UCSD-AML1 (cell line): ENCODE data around the gene TMEM201.
"Not testable (repeated sequence)": the region's sequence is repeated elsewhere in the genome, so short reads cannot be mapped to it uniquely, and the experiment has no call there.

Source experiments
- DNase-seq: peaks from one replicate; lab custom pipeline; 2025; ENCODE audit not compliant: unreplicated experiment; lab: John Stamatoyannopoulos, UW

Gene TMEM201, protein sequence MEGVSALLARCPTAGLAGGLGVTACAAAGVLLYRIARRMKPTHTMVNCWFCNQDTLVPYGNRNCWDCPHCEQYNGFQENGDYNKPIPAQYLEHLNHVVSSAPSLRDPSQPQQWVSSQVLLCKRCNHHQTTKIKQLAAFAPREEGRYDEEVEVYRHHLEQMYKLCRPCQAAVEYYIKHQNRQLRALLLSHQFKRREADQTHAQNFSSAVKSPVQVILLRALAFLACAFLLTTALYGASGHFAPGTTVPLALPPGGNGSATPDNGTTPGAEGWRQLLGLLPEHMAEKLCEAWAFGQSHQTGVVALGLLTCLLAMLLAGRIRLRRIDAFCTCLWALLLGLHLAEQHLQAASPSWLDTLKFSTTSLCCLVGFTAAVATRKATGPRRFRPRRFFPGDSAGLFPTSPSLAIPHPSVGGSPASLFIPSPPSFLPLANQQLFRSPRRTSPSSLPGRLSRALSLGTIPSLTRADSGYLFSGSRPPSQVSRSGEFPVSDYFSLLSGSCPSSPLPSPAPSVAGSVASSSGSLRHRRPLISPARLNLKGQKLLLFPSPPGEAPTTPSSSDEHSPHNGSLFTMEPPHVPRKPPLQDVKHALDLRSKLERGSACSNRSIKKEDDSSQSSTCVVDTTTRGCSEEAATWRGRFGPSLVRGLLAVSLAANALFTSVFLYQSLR

GRCh38 chr1:9588551-9589143 is at the start of gene TMEM201:
TSS of gene TMEM201 (plus strand) at chr1:9588911. CDS start at chr1:9588931, 20 bp downstream.
- DNase-seq: peak; percentile 95

DNA sequence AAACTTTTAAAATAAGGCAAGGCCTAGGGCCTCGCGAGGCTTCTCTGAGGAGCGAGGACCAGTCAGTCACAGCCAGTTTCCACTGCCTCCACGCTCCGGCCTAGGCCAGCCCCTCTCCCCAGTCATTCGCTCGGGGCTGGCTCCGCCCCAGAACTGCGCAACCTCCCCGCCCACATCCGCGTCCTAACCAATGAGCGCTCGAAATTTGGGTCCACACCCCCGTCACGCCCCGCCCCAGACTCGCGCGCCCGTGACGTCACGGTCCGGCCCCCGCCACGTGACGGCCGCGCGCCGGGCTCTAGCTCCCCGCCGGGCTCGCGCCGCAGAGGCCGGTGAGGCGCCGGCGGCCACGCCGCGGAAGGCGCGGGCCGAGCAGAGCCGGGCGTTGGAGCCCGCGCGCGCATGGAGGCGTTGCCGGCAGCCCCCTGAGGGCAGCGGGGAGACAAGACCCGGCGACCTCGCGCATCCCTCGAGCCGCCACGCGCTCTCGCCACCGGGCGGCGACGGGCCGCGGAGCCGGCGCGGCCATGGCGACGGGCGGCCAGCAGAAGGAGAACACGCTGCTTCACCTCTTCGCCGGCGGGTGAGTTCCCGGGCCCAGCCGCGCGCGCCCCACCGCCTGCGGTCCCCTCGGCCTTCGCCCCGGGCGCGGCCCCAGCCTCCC is 49.4 kb upstream of the TMEM201 start, which contains the start of gene SLC25A33:
SLC25A33 (plus strand) TSS at position 301 of the 664 bp plus-strand sequence; CDS start at position 528, 227 bp downstream.
- DNase-seq: peak; percentile 98

GRCh38 chr1:9539829-9540550 is 48.7 kb upstream of the TMEM201 start:
- peak; percentile 54 for DNase-seq

DNA sequence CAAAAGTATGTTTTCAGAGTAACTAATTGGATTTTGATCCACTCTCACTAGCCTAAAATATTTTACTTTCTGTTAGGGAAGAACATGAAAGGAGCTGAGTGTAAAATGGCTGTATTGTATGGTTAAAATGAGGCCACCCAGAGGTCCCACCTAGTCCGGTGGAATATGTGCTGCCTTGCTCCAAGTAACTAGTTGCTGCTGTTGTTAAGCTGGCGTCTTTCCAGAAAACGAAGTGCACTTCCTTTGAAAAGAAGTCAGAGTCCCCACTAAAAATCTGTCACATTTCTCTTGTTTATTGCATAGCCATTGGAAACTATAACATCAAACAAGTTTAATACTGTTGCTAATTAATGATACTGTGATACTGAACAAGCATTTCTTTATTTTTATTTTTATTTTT is 46.3 kb upstream of the TMEM201 start:
- no peak for DNase-seq

DNA sequence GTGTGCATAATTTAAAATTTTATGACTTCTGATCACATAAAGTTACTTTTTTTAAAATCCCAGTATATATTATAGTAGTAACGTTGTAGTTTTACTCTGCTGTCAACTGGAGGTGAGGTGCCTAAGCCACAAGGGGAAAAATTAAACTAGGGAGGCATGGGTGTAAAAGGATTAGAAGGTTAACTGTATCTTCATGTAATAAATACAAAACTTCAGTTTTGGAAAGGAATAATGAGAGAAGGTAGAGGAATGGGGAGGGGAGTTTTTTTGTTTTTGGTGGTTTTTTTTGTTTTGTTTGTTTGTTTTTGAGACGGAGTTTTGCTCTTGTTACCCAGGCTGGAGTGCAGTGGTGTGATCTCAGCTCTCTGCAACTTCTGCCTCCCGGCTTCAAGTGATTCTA is 43.8 kb upstream of the TMEM201 start:
- no peak for DNase-seq

GRCh38 chr1:9549955-9550546 is 38.7 kb upstream of the TMEM201 start:
- no peak for DNase-seq

DNA sequence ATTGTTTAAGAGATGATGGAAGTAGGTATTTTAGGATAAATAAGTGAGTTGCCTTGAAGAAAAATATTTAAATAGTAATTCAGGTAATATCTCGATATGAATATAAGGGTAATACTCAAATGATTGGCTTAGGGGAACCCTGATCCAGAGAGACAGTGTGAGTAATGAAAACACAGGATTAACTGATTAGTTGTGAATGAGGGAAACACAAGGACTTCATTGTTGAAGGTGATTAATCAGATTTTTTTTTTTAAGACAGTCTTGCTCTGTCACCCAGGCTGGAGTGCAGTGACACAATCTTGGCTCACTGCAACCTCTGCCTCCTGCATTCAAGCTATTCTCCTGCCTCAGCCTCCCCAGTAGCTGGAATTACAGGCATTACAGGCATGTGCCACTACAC is 36.7 kb upstream of the TMEM201 start:
- DNase-seq: no peak

- DNase-seq: no peak
Measured at GRCh38 chr1:9553736-9554144, 35.0 kb upstream of the TMEM201 start.

GRCh38 chr1:9555942-9556341 is 32.8 kb upstream of the TMEM201 start:
- no peak for DNase-seq

DNA sequence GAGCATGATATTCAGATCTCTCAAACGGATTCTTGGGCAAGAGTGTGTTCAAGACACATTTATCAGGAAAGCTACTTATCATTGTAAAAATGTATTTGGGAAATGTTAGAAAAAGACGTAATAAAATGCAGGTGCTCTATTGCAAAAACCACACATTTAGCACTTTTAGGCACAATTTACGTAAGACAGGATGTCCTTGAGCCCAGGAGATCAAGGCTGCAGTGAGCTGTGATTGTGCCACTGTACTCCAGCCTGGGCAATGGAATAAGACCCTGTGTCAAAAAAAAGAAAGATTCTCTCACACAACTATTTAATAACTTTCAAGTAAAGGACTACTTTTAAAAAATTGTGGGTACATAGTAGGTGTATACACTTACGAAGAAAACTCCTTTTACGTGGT is 31.1 kb upstream of the TMEM201 start:
- DNase-seq: no peak

DNA sequence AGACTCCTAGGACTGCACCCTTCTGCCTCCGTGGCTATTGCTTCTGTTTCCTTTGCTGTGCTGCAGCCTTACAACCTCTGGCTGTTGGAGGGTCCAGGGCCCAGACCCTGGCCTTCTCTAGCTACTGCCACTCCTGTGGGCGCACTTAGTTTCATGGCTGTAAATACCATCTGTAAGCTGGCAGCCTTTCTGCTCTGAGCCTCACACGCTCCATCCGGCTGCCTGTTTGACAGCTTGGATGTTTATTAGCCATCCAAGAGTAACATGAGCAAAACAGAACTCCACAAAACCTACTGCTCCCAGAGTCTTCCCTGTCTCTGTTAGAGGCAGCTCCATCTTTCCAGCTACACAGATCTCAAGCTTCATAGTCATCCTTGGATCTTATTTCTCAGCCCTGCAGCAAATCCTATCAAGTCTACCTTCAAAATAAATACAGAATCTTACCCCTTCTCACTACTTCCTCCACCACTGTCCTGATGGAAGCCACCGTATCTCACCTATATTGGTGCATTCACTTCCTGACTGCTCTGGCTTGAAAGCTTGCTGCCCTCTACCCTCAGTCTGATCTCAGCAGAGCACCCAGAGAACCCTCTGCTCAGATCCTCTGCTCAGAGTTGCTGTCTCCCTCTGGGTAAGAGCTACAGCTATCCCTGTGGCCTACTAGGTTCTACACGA is 30.3 kb upstream of the TMEM201 start:
- no peak for DNase-seq

DNA sequence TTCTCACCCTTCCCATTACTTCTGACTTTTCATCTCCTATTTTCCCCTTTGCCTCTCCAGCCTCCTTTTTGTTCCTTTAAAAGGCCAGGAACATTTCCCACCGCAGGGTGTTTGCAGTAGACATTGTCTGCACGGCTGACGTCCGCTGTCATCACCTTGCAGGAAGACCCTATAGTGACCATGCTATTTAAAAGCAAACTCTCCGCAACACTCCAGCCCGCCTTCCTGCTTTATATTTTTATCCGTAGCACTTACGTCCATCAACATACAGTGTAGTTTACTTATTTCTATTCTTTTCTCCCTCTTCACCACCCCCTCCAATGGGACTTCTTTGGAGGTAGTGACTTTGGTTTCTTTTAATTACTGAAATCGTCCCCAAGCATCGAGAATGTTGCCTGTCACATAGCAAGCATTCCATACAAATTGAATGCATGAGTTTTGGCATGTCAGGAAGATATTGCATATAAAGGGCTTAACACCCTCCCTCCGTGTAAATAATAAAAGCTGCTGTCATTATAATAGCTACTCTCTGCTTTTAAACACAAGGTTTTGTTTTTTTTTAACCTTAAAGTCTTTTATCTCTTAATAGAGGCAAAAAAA is 29.7 kb upstream of the TMEM201 start:
- no peak for DNase-seq

GRCh38 chr1:9559673-9560072 is 29.0 kb upstream of the TMEM201 start:
- DNase-seq: no peak

- not testable (repeated sequence) for DNase-seq
Measured at GRCh38 chr1:9560090-9560489, 28.6 kb upstream of the TMEM201 start.

DNA sequence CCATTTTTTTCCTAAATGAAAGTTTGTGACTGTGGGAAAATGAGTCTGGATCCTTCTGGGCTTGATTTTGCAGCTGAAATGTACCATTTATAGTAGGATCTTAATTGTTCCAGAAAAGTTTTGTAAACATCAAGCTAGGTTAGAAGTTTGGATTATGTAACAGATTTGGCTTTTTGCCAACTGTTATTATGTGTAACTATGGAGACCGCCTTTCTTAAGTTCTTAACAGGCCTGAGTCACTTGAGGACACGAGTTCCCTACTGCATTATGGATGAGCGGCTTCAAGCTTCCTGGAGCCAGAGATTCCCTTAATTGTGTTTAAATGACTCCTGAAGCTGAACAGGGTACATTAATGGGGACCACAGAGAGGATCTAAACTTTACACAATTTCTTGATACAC is 27.3 kb upstream of the TMEM201 start:
- no peak for DNase-seq

DNA sequence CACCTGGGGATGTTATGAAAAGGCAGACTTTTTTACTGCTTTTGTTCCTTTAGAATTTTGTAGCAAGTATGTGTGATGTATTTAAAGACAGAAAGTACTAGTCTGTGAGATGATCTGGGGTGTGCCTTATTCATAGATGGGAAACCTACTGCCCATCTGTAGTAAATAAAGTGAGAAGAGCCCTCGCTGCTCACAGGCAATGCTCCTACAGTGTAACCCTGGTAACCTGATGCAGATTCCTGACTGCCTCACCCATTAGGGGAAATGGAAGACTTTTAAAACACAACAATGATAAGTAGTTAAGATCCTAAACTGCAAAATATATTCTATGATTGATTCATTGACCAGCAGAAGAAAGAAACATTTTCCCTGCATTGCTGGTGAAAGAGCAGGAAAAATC is 19.4 kb upstream of the TMEM201 start:
- DNase-seq: no peak

DNA sequence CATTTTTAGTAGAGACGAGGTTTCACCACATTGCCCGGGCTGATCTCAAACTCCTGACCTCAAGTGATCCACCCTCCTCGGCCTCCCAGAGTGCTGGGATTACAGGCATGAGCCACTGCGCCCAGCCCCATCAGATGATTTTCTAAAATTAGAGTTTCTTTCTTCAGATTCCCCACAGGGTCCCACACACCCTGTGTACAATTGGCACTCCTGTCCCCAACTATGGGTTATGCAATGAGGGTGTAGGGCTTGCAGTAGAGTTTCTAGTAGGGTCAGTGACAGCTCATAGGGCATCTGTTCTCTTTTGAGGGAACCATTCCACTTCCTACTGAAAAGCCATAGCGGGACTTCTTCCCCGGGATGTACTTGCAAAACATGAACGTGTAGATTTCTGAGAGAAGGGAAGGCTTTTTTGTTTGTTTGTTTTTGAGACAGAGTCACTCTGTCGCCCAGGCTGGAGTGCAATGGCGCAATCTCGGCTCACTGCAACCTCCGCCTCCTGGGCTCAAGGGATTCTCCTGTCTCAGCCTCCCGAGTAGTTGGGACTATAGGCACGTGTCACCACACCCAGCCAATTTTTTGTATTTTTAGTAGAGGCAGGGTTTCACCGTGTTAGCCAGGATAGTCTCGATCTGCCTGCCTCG is 17.7 kb upstream of the TMEM201 start:
- DNase-seq: not testable (repeated sequence)

DNA sequence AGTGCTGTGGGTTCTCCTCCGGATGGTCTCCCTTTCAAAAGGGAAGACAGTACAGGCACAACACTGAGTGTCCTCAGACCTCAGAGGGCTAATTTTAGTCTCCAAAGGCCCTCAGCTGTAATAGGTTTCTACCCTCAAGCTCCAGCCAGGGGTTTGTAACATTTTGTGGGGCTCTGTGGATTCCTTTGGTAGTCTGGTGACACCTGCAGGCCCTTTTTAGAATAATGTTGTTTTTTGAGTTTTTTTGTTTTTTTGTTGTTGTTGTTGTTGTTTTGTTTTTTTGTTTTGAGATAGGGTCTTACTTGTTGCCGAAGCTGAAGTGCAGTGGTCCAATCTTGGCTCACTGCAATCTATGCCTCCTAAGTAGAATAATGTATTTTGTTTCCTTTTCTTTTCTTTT is 15.0 kb upstream of the TMEM201 start:
- DNase-seq: no peak

DNA sequence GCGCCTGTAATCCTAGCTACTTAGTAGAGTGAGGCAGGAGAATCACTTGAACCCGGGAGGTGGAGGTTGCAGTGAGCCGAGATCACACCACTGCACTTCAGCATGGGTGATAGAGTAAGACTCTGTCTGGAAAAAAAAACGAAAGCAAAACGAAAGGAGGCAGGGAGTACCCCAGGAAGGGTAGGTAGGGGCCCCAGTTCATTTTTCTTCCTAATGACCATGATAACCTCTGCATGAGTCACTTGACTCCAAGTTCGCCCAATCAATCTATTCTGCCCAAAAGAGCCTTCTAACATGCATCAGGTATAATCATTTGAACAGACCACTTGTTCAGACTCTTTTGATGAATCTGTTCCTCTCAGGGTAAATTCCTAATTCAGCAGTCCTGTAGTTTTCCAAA is 13.2 kb upstream of the TMEM201 start:
- no peak for DNase-seq
